Body of pancreas (tissue), 4 donors: Measurements from ENCODE around the gene TTC28. TPM values are rescaled to one million over a fixed set of nuclear protein-coding genes. Genes with fewer than 3 reads are reported as not detected.

Experiments
- ATAC-seq: fragments of 150-250 bp; one replicate; pipeline ENCODE4 v1.9.1; 2016
- DNase-seq, 4 donors: peaks; one replicate each; pipeline ENCODE4 v3.0.0-alpha.2; 2019
- H3K27ac ChIP-seq, 4 donors: fragments of 200-600 bp; sonication (generic); 1 replicate in 3 of 4; 2 replicates in 1 of 4; pipeline versions ENCODE4 v1.5.1 to v1.6.1; 2016 to 2019; ENCODE audit warnings: mild to moderate bottlenecking in 1 of 4, mixed read lengths in 1 of 4, moderate library complexity in 1 of 4
- H3K27me3 ChIP-seq, 2 donors: fragments of 200-600 bp; sonication (generic); one replicate each; pipeline ENCODE4 v1.6.0; 2016; ENCODE audit warnings: mild to moderate bottlenecking in 1 of 2
- H3K36me3 ChIP-seq, 2 donors: fragments of 200-600 bp; sonication (generic); replicated peaks in 1 of 2; 2 replicates each; pipeline ENCODE4 v1.5.1; 2016; ENCODE audit warnings: low read depth in 2 of 2; ENCODE audit not compliant: insufficient read depth in 1 of 2
- H3K4me1 ChIP-seq: fragments of 200-600 bp; sonication (generic); one replicate; pipeline ENCODE4 v1.6.0; 2016
- H3K4me3 ChIP-seq, 2 donors: fragments of 200-600 bp; sonication (generic); 1 replicate in 1 of 2; 2 replicates in 1 of 2; pipeline ENCODE4 v1.5.1; 2016 to 2019
- H3K9me3 ChIP-seq, 3 donors: fragments of 200-600 bp; sonication (generic); 1 replicate in 2 of 3; 2 replicates in 1 of 3; pipeline ENCODE4 v1.5.1; 2016
- POLR2A ChIP-seq, 3 donors: fragments of 450-650 bp; IDR thresholded peaks; one replicate each; pipeline ENCODE4 v1.6.1; 2016; ENCODE audit warnings: antibody characterized with exemption in 3 of 3, mild to moderate bottlenecking in 2 of 3
- WGBS, 2 donors: methylation state at CpG; one replicate each; pipeline ENCODE4 v1.1.5; 2017; 5-methylcytosine and 5-hydroxymethylcytosine counted together
- intact Hi-C: fragments of 100-400 bp; cut with DNase I; formaldehyde crosslinking; loops from one replicate; pipeline ENCODE4 v1.15.1; 2023
- total RNA-seq, 2 donors: library from RNA; depleted of rRNA; stranded (reverse); fragments of >200 nt; gene quantifications; one replicate each; pipeline ENCODE4 v1.1.0, GENCODE V29; 2016
- TF ChIP-seq, protein P1 (sequence below), 7 experiments: fragments of 450-650 bp in 4 of 7; fragments of 200-600 bp in 3 of 7; sonication (generic) in 3 of 7; IDR thresholded peaks; one replicate each; pipeline ENCODE4 v1.5.1; 2016 to 2019; ENCODE audit warnings: antibody characterized with exemption in 7 of 7

TTC28 gene
- total RNA-seq, 2 donors from 2014 or later: 21.0 to 87.3 TPM

DNA sequence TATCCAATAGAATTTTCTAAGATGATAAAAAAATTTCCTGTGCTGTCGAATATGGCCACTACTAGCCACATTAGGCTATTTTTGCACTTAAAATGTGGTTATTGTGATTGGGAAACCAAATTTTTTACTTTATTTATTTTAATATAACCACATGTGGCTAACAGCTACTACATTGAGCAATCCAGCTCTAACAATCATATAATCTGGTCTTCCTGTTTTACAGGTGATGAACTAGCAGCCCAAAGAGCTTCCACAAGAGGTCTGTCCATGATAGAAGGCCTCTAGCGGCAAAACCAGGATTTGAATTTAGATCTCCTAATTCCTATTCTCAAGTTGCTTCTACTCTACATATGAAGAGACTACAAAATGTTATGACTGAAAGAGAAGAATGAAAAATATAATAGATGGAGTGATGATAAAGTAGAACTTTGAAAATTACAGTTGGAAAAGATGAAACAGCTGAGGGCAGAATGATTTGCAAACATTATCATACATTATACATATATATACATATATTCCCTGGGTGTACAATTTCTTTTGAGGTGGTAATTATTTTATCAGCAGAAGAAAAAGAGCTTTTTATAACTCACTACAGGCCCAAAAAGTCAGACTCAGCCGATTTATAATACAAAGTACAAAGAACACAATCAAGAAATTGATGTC, 397.1 kb downstream of the TTC28 start:
- Histone ChIP-seq H3K4me3 (no peak overlapping the region), H3K27ac (no peak overlapping the region), H3K9me3 (no peaks in the 10 kb centered on the region), H3K4me1 (no peaks in the 10 kb centered on the region), H3K36me3 (no peaks in the 10 kb centered on the region), H3K27me3 (no peaks in the 10 kb centered on the region)
- WGBS, 2 donors: 63 to 66% methylated on average over 3 of the region's 3 CpGs
- no peak for TF ChIP-seq POLR2A (IDR thresholded peaks at IDR 0.05)
- TF ChIP-seq, protein P1, sequence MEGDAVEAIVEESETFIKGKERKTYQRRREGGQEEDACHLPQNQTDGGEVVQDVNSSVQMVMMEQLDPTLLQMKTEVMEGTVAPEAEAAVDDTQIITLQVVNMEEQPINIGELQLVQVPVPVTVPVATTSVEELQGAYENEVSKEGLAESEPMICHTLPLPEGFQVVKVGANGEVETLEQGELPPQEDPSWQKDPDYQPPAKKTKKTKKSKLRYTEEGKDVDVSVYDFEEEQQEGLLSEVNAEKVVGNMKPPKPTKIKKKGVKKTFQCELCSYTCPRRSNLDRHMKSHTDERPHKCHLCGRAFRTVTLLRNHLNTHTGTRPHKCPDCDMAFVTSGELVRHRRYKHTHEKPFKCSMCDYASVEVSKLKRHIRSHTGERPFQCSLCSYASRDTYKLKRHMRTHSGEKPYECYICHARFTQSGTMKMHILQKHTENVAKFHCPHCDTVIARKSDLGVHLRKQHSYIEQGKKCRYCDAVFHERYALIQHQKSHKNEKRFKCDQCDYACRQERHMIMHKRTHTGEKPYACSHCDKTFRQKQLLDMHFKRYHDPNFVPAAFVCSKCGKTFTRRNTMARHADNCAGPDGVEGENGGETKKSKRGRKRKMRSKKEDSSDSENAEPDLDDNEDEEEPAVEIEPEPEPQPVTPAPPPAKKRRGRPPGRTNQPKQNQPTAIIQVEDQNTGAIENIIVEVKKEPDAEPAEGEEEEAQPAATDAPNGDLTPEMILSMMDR (IDR thresholded peaks at IDR 0.05): no peak
- no peak for ATAC-seq
- intact Hi-C loops: no loop called here
- no peak for DNase-seq

DNA sequence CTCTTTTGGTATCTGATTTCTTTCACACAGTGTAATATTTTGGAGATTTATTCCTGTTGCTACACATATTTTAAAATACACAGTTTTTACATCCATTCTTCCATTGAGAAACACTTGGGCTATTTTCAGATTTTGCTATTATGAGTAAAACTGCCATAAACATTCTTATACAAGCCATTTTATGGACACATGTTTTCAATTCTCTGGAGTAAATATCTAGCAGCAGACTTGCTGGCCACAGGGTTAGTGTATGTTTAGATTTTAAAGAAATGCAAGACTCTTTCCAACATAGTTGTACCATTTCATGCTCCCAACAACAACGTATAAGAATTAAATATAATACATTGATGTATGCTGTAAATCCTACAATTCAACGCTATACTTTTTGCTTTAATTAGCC, 399.8 kb downstream of the TTC28 start:
- no peak for ATAC-seq
- WGBS, 2 donors: 95 to 99% methylated on average over 2 of the region's 2 CpGs
- no peak for DNase-seq
- no peaks in the 10 kb centered on the region for H3K27me3 ChIP-seq
- no peaks in the 10 kb centered on the region for H3K36me3 ChIP-seq
- no peak overlapping the region for H3K4me3 ChIP-seq
- H3K27ac ChIP-seq: no peak overlapping the region
- no peaks in the 10 kb centered on the region for H3K9me3 ChIP-seq
- TF ChIP-seq POLR2A (IDR thresholded peaks at IDR 0.05): no peak
- TF ChIP-seq, protein P1 (IDR thresholded peaks at IDR 0.05): no peak
- intact Hi-C loops: no loop called here
- no peaks in the 10 kb centered on the region for H3K4me1 ChIP-seq

DNA sequence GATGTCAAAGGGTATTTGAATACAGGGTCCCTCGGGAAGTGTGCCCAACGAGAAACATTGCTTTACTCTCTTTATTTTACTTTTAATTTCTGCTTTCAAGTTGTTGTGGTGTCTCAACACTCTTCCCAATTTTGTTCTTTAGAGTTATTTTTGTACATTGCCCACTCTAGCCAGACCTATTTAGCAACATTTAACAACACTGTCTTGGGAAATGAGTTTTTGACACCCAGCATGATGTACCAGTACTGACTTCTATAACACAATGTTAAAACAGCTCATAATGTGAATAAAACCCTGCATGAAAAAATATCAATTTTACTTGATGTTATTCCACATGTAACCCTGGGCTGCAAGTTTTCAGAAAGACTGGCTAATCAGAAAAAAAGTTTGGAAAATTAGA, 410.4 kb downstream of the TTC28 start:
- 83 to 88% methylated on average over 2 of the region's 2 CpGs for WGBS, 2 donors
- H3K9me3 ChIP-seq: no peaks in the 10 kb centered on the region
- ATAC-seq: no peak
- H3K4me3 ChIP-seq: no peak overlapping the region
- no peak overlapping the region for H3K27ac ChIP-seq
- H3K27me3 ChIP-seq: no peaks in the 10 kb centered on the region
- intact Hi-C loops: no loop called here
- DNase-seq: no peak
- H3K36me3 ChIP-seq: no peaks in the 10 kb centered on the region
- no peak for TF ChIP-seq POLR2A (IDR thresholded peaks at IDR 0.05)
- TF ChIP-seq, protein P1 (IDR thresholded peaks at IDR 0.05): no peak
- no peaks in the 10 kb centered on the region for H3K4me1 ChIP-seq

DNA sequence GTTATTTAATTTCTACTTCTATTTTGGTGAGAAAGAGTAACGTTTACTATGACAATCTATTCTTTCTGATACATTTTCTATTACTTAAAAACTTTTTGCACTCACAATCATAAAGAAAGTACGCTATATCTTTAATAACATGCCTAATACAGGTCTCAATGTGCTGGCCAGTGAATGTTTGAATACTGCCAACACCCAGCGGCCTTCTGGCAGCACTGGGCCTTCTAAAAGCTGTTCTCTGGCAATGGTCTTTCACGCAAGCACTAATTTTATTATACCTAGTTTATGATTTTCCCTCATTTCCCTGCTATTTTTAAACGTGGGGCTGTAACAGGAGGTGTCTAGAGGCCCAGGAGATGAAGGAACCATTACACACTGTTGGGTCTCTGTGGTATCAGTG, 410.8 kb downstream of the TTC28 start:
- ATAC-seq (no peak), DNase-seq (no peak)
- Histone ChIP-seq H3K4me1 (no peaks in the 10 kb centered on the region), H3K9me3 (no peaks in the 10 kb centered on the region), H3K4me3 (no peak overlapping the region), H3K27ac (no peak overlapping the region), H3K36me3 (no peaks in the 10 kb centered on the region), H3K27me3 (no peaks in the 10 kb centered on the region)
- 79 to 83% methylated on average over 5 of the region's 5 CpGs for WGBS, 2 donors
- TF ChIP-seq, protein P1 (IDR thresholded peaks at IDR 0.05): no peak
- no peak for TF ChIP-seq POLR2A (IDR thresholded peaks at IDR 0.05)
- intact Hi-C loops: no loop called here

DNA sequence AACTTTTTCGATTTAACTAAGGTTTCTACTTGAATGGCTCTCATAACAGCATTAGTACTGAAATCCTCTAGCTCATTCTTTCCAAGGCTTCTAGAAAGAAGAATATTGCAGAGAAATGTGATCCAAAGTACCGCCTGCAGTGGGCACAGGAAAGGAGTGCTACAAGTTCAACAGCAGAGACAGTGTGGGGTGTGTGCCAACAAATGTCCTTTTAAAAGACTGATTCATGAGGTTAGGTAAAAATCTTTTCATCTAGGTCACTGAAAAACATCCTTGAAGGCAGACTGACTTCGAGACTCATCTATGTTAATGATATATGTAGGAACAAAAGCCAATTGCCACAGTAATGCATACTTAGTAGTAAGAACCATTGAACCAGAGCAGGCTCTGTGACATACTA, 411.5 kb downstream of the TTC28 start:
- TF ChIP-seq, protein P1 (IDR thresholded peaks at IDR 0.05): no peak
- TF ChIP-seq POLR2A (IDR thresholded peaks at IDR 0.05): no peak
- H3K9me3 ChIP-seq: no peaks in the 10 kb centered on the region
- DNase-seq (no peak), ATAC-seq (no peak)
- 83 to 94% methylated on average over 3 of the region's 3 CpGs for WGBS, 2 donors
- H3K27ac ChIP-seq: no peak overlapping the region
- intact Hi-C loops: no loop called here
- no peaks in the 10 kb centered on the region for H3K36me3 ChIP-seq
- H3K27me3 ChIP-seq: no peaks in the 10 kb centered on the region
- no peaks in the 10 kb centered on the region for H3K4me1 ChIP-seq
- H3K4me3 ChIP-seq: no peak overlapping the region
